ENCODE measurements around the gene TSHZ2.

Gene TSHZ2

DNA sequence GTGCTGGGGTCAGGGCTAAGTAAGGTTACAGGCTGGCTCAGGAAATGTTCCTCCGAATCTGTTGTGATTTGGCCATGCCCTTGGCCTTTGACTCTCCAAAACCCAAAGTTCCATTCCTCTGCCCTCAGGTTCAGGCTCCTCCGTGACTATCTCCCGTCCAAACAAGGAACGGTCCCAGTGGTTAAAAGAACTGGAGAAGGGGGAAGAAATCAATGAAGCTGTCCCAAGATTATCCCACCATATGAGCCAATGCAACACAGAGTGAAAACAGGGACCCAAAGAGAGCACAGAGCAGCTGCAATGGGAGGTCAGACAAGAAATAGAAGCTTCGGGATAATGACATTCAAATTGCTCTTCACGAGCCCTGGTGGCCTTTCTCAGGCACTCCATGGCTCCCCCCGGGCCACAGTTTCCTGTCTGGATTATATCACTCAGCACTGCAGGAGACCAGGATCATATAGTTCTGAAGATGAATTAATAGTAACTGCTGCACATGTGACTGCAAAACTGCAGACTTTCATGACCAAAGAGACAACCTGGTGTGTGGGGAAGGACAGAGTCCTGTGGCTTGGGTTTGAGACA, 410.2 kb downstream of the TSHZ2 start:
- TF ChIP-seq CTCF (conservative IDR thresholded peaks at IDR 0.05; ENCODE audit: low read length) = no peak
- H3K4me3 ChIP-seq (ENCODE audit: low read length) = no peak overlapping the region
- no peak for DNase-seq (ENCODE audit: low read depth)

GRCh38 chr20:53383916-53384315, 411.8 kb downstream of the TSHZ2 start:
- TF ChIP-seq CTCF (conservative IDR thresholded peaks at IDR 0.05; ENCODE audit: low read length) = no peak
- DNase-seq (ENCODE audit: low read depth) = no peak
- no peak overlapping the region for H3K4me3 ChIP-seq (ENCODE audit: low read length)

DNA sequence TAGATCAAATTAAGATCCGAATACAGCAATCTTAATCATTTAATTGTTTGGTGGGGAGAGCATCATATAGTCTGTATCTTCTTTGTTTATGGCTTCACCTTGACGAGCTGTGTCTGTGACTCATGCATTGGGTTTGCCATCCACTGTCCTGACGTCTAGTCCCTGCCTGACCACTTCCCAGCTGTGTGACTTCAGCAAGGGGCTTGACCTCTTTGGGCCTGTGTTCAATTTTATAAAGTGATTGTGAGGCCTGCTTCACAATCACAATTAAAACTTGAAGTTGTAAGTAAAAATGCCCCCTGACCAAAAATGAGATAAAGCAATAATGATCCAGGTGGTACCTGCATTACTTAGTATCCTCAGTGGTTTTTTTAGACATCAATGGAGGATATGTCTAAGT, 412.2 kb downstream of the TSHZ2 start:
- H3K4me3 ChIP-seq (ENCODE audit: low read length) = no peak overlapping the region
- no peak for TF ChIP-seq CTCF (conservative IDR thresholded peaks at IDR 0.05; ENCODE audit: low read length)
- no peak for DNase-seq (ENCODE audit: low read depth)

GRCh38 chr20:53385941-53386767, 414.0 kb downstream of the TSHZ2 start:
- no peak overlapping the region for H3K4me3 ChIP-seq (ENCODE audit: low read length)
- no peak for DNase-seq (ENCODE audit: low read depth)
- no peak for TF ChIP-seq CTCF (conservative IDR thresholded peaks at IDR 0.05; ENCODE audit: low read length)

GRCh38 chr20:53387983-53388675, 416.0 kb downstream of the TSHZ2 start:
- no peak for DNase-seq (ENCODE audit: low read depth)
- no peak overlapping the region for H3K4me3 ChIP-seq (ENCODE audit: low read length)
- TF ChIP-seq CTCF (conservative IDR thresholded peaks at IDR 0.05; ENCODE audit: low read length) = no peak

DNA sequence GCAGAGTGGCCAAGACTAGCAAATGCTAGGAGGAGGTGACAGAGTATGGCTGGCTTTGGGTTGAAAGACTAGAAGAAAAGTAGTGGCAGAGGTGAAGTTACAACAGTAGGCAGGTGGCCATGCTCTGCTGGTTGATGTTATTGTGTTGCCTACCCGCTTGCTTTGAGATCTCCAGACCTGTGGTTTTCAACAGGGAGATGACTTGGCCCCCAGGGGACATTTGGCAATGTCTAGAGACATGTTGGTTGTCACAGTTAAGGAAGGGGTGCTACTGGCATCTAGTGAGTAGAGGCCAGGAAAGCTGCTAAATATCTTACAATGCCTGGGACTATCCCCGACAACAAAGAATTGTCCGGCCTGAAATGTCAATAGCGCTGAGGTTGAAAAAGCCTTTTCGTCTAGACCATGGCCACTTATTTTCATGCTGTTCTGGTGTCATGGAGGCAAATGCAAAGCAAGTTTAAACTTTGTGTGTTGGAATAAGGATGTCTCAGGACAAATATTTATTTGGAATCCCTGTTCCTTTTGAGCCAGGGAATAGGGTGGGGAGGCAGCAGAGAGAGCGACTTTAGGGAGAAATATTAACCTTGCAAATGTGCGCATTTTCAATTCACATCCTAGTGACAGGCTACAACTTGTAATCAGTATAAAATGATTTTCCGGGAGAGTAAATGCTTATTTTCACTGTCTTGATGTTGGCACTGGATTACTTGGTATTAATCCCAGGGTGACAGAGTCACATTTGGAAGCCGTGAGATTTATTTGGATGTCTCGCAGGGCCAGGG, 417.6 kb downstream of the TSHZ2 start:
- TF ChIP-seq CTCF (conservative IDR thresholded peaks at IDR 0.05; ENCODE audit: low read length) = no peak
- DNase-seq (ENCODE audit: low read depth) = no peak
- no peak overlapping the region for H3K4me3 ChIP-seq (ENCODE audit: low read length)
